GM21723 (cell line): ENCODE measurements around the gene IGSF10.

Source experiments
- ATAC-seq: cut with Tn5 transposase; IDR thresholded peaks from one replicate; pipeline ENCODE4 v1.9.1; 2021; ENCODE audit warnings: mild to moderate bottlenecking, moderate library complexity; ENCODE audit not compliant: unreplicated experiment

Gene IGSF10

GRCh38 chr3:151426341-151426657, 34.6 kb downstream of the IGSF10 start:
- ATAC-seq = peak; percentile 72

- ATAC-seq = peak; percentile 45
Measured at GRCh38 chr3:151425627-151426340, 35.1 kb downstream of the IGSF10 start.

DNA sequence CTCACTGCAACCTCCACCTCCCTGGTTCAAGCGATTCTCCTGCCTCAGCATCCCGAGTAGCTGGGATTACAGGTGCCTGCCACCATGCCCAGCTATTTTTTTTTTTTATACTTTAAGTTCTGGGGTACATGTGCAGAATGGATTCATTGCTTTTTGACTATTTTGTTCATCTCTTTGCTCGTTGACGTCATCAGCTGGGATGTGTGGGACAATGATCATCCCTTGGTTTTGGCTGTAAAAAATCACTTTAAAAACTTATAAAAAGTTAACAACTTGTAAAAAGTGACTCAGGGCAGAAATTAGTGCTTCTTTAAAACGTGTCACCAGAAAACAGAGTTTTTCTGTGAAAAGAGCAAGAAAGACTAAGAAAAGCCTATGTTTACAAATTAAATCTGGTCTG, 37.8 kb downstream of the IGSF10 start:
- no peak for ATAC-seq

- peak; percentile 54 for ATAC-seq
Measured at GRCh38 chr3:151421938-151422337, 38.9 kb downstream of the IGSF10 start.

DNA sequence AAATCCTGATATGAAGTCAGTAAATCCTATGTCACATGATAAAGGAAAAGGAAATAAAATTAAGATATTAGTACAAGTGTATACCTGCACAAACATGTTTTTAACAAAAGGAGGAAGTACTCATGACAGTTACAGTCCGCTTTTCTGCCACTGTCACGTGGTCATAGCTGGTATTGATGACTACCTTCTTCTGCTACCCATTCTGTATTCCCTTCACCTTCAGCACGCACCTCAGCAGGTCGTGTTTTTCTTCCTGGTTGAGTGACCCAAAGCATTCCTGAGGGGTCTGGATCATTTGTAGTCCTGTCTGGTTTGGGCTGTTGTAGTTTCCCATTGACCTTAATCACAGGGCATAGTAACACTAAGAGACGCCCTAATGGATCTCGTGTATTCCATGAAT, 41.1 kb downstream of the IGSF10 start:
- ATAC-seq = no peak

GRCh38 chr3:151415289-151415688, 45.6 kb downstream of the IGSF10 start:
- ATAC-seq = no peak

- no peak for ATAC-seq
Measured at GRCh38 chr3:151412989-151413388, 47.9 kb downstream of the IGSF10 start.
